HEK293 (cell line): ENCODE results near the gene BSDC1.
A peak's percentile ranks its signal among the peaks of the same experiment; 100 is the strongest.

Source experiments
- CTCF ChIP-seq: fragments of 450-650 bp; formaldehyde crosslinking; IDR thresholded peaks from 2 replicates; pipeline ENCODE4 v1.5.1; 2016; ENCODE audit warnings: missing biosample characterization, missing genetic modification characterization
- ELK4 ChIP-seq: IDR thresholded peaks from 2 replicates; pipeline ENCODE4 v1.6.1; 2011; ENCODE audit warnings: mild to moderate bottlenecking, low read depth, low read length, borderline replicate concordance
- MZF1 ChIP-seq: fragments of 450-650 bp; formaldehyde crosslinking; IDR thresholded peaks from 2 replicates; pipeline ENCODE4 v1.5.1; 2017; ENCODE audit warnings: missing biosample characterization, missing genetic modification characterization, borderline replicate concordance
- PATZ1 ChIP-seq: fragments of 450-650 bp; formaldehyde crosslinking; IDR thresholded peaks from 2 replicates; pipeline ENCODE4 v1.5.1; 2016; ENCODE audit warnings: missing biosample characterization, missing genetic modification characterization
- SETDB1 ChIP-seq: IDR thresholded peaks from one replicate; pipeline ENCODE4 v1.6.1; 2017; ENCODE audit warnings: mild to moderate bottlenecking, low read length, moderate library complexity, mixed read lengths; ENCODE audit not compliant: insufficient read length
- ZNF140 ChIP-seq: fragments of 450-650 bp; formaldehyde crosslinking; IDR thresholded peaks from 2 replicates; pipeline ENCODE4 v1.5.1; 2016; ENCODE audit warnings: missing biosample characterization, missing genetic modification characterization
- ZNF513 ChIP-seq: fragments of 450-650 bp; IDR thresholded peaks from 2 replicates; pipeline ENCODE4 v1.5.1; 2018; ENCODE audit warnings: missing biosample characterization, missing genetic modification characterization
- ZNF623 ChIP-seq: fragments of 450-650 bp; formaldehyde crosslinking; IDR thresholded peaks from 2 replicates; pipeline ENCODE4 v1.5.1; 2016; ENCODE audit warnings: missing biosample characterization, missing genetic modification characterization
- ZNF76 ChIP-seq: fragments of 450-650 bp; formaldehyde crosslinking; IDR thresholded peaks from 2 replicates; pipeline ENCODE4; 2016; ENCODE audit warnings: low read depth, missing biosample characterization, missing genetic modification characterization, borderline replicate concordance

- TF ChIP-seq ZNF623 (no peak), ZNF76 (tag by site-specific recombination) (no peak), ELK4 (no peak), SETDB1 (no peak), CTCF (no peak), ZNF140 (no peak), MZF1 (no peak), ZNF513 (no peak), PATZ1 (peak; percentile 52)
These were observed 36.6 kb downstream of the BSDC1 start for GRCh38 chr1:32357614-32358013.
